NCI-H2196 treated with DMSO at 0.1 percent for 48 hours (cell line): ENCODE measurements around the gene OBP2A.
"Not testable (repeated sequence)": the region's sequence is repeated elsewhere in the genome, so short reads cannot be mapped to it uniquely, and the experiment has no call there.

Experiments used
- DNase-seq: peaks from one replicate; lab custom pipeline; 2025; ENCODE audit not compliant: unreplicated experiment; lab: John Stamatoyannopoulos, UW

OBP2A gene, protein sequence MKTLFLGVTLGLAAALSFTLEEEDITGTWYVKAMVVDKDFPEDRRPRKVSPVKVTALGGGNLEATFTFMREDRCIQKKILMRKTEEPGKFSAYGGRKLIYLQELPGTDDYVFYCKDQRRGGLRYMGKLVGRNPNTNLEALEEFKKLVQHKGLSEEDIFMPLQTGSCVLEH

GRCh38 chr9:135545646-135546176, at the start of gene OBP2A:
OBP2A (plus strand) TSS chr9:135546126; CDS start chr9:135546181, 55 bp downstream.
- DNase-seq: not testable (repeated sequence)

GRCh38 chr9:135498381-135499126, 47.4 kb upstream of the OBP2A start:
- DNase-seq: no peak

DNA sequence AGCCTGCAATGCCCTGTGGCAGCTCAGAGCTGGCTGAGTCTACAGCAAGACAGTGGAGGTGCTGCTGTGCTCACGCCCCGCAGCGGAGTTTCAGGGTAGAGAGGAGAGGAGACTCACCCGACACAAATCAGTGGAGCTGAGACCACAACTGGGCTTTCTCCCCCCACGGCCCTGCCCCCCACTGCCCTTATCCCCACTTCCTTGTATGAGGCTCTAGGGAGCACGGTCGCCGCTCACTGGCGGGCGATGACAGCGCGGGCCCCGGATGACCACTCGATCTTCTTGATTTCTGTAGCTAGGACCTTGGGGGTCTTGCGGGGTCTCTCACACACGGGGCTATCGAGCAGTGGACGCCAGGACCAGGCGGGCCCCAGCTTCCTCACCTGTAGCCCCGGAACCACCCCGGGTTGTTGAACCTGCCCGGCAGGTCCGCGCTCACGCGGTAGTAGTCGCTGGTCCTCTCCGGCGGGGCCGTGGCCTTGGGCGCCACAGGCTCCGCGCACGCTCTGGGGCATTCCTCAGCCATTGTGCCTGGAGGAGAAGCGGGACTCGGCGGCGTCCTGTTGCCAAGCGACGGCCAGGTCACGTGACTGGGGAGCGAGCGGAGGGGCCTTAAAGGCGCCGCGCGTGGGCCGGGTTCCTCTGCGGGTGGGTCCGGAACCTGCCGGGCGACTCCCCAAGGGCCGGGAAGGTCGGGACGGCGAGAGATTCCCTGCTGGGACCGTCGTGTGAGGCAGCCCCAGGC, 46.4 kb upstream of the OBP2A start:
- DNase-seq: peak; percentile 54

- no peak for DNase-seq
These were observed 45.8 kb upstream of the OBP2A start for GRCh38 chr9:135500071-135500524.

DNA sequence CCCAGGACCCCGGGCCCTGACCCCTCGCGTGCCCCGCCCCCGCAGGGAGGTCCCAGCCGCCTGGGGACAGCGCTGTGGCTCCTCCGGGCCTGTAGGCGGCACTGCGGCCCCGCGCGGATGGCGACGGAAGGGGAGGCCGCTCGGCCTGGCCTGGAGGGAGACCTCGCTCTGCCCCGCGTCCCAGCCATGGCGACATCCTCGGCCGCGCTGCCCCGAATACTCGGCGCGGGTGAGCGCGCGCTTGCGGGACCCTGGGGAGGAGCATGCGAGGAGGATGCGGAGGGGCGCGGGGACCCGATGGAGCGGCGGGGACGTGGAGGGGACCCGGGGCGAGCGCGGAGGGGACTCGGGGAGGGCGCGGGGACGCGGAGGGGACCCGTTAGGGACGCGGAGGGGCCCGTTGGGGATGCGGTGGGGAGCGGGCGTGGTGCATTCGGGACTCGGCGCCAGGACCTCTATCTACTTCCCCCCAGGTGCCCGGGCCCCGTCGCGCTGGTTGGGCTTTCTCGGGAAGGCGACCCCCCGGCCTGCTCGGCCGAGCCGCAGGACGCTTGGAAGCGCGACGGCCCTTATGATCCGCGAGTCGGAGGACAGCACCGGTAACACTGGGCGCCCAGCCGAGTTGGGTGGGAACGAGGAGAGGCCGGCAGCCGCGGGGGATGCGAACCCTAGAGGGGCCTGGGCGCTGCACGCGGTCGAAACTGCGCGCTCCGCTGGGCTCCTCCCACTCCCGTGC, 45.2 kb upstream of the OBP2A start, which contains the start of gene MRPS2:
TSS of gene MRPS2 (plus strand) at position 158 of the 736 bp plus-strand sequence. CDS start at position 187, 29 bp downstream.
- peak; percentile 59 for DNase-seq

DNA sequence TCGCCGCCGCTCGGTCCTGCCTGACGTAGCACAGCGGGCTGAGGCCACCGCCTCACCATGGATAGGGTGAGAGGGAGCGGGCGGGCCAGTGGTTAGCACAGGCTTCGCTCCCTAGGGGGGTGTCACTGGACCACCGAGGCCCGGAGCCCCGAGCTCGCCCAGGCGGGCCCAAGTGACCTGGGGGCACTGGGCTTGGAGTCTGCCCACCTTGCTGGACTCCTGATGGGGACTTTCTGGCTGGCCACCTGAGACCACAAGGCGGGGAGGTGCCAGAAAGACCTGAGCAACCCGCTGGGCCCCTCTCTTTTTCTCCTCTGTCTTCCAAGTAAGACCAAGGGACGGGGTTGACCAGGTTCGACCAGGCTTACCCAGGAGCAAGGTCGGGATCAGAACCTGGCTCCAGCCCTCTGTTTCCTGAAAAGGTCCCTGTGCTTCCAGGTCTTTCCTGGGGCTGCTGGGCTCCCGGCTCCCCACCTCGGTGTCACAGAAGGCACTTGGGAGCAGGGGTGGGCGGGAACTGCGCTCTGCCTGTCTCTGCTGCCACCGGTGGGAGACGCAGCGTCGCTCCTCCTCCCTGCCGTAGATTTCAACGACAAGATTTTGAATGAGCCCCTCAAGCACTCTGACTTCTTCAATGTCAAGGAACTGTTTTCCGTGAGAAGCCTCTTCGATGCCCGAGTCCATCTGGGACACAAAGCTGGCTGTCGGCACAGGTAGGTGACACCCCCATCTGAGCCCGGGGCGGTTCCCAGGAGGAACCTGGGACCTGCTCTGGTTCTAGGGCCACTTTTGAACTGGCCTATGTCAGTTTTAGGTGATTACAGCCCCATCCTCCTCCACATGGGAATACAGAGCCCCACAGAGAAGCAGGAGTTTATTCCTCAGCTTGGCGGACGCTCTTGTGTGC, 44.4 kb upstream of the OBP2A start:
- no peak for DNase-seq

- no peak for DNase-seq
These were observed 43.6 kb upstream of the OBP2A start for GRCh38 chr9:135502168-135502872.

DNA sequence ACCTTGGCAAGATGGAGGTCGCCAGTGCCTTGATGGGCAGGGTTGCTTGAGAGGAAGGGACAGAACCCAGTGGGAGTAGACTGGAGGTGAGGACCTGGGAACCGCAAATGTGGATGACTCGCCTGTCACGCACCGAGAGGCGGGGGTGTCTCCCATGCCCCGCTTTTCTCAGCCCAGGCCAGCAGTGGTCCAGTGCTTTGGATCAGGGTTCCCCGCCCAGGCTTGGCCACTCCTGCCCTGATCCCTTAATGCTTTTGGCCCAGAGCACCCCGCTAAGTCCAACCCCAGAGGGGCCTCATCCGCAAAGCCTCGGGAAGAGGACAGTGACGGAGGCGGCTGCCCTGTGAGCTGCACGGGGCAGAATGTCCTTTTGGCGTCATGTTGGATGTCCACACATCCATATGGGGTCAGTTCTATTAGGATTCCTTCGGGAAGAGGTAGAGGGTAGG, 43.0 kb upstream of the OBP2A start:
- no peak for DNase-seq

- no peak for DNase-seq
These were observed 42.3 kb upstream of the OBP2A start for GRCh38 chr9:135503371-135504261.

GRCh38 chr9:135504262-135505243, 41.4 kb upstream of the OBP2A start:
- DNase-seq: peak; percentile 35

GRCh38 chr9:135505406-135506187, 40.3 kb upstream of the OBP2A start:
- no peak for DNase-seq

DNA sequence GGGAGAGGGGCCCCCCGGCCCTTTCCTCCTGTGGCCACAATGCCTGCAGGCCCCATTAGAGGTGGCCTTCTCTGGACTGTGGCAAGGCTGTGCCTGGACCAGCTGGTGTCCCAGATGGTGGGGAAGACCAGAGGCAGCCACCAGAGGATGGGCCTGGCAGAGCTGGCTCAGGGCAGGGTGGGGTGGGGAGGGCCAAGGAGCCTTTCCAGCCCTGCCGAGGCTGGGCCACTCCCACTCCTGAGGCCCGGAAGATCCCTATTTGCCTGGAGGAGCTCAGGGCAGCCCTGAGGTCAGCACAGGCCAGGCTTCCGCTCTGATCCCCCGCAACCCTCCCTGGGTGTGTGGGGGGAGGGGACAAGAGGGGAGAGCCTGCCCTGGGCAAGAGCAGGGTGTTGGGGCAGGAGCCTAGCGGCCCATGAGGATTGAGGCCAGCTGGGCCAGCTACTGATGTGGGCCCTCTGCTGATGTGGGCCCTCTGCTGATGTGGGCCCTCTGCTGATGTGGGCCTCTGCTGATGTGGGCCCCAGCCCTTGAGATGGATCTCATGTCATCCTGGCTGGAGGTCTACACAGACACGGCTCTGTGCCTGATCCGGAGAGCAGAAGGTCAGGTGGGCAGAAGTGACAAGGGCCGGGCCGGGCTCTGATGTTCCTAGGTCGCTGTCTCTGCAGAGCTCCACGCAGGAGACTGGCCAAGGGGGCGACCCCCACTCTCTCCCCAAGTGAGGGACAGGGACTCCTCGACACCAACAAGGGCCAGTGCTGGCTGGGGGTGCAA, 39.4 kb upstream of the OBP2A start:
- DNase-seq: no peak

GRCh38 chr9:135507104-135508035, 38.6 kb upstream of the OBP2A start:
- no peak for DNase-seq

- DNase-seq: no peak
These were observed 37.6 kb upstream of the OBP2A start for GRCh38 chr9:135508211-135508820.
